H9 (cell line): ENCODE measurements around the gene C11orf24. TPM values are rescaled to one million over a fixed set of nuclear protein-coding genes. Genes with fewer than 3 reads are reported as not detected.

Experiments used
- DNase-seq: peaks from one replicate; pipeline ENCODE4 v3.0.0-alpha.2; 2017
- H2AFZ ChIP-seq: one replicate; pipeline ENCODE4 v1.6.1; 2013; ENCODE audit warnings: mild to moderate bottlenecking, low read length, control low read depth, moderate library complexity
- H2AK5ac ChIP-seq: 2 replicates; pipeline ENCODE4 v1.6.1; 2013; ENCODE audit warnings: low read length, control low read depth, mixed read lengths; ENCODE audit not compliant: insufficient read length
- H2BK120ac ChIP-seq: one replicate; pipeline ENCODE4 v1.6.1; 2013; ENCODE audit warnings: low read depth, mild to moderate bottlenecking, low read length, control low read depth, inconsistent platforms; ENCODE audit not compliant: poor library complexity, severe bottlenecking
- H2BK12ac ChIP-seq: 2 replicates; pipeline ENCODE4 v1.6.1; 2013; ENCODE audit warnings: low read length, control low read depth, mixed read lengths, low read depth; ENCODE audit not compliant: insufficient read length
- H2BK15ac ChIP-seq: 2 replicates; pipeline ENCODE4 v1.6.1; 2013; ENCODE audit warnings: low read depth, low read length, control low read depth
- H2BK20ac ChIP-seq: one replicate; pipeline ENCODE4 v1.6.1; 2013; ENCODE audit warnings: low read depth, mild to moderate bottlenecking, low read length, control low read depth, inconsistent platforms; ENCODE audit not compliant: poor library complexity, severe bottlenecking
- H2BK5ac ChIP-seq: 2 replicates; pipeline ENCODE4 v1.6.1; 2013; ENCODE audit warnings: low read length, control low read depth, mixed read lengths; ENCODE audit not compliant: insufficient read length
- H3K14ac ChIP-seq: 2 replicates; pipeline ENCODE4 v1.6.1; 2013; ENCODE audit warnings: low read length, control low read depth; ENCODE audit not compliant: insufficient read depth
- H3K18ac ChIP-seq: 2 replicates; pipeline ENCODE4 v1.6.1; 2013; ENCODE audit warnings: low read depth, mild to moderate bottlenecking, mixed read lengths, low read length, control low read depth; ENCODE audit not compliant: insufficient read length
- H3K23ac ChIP-seq: 2 replicates; pipeline ENCODE4 v1.6.1; 2013; ENCODE audit warnings: low read length, control low read depth, mixed read lengths, low read depth; ENCODE audit not compliant: insufficient read length
- H3K23me2 ChIP-seq: 2 replicates; pipeline ENCODE4 v1.6.1; 2013; ENCODE audit warnings: low read depth, mild to moderate bottlenecking, mixed read lengths, low read length, control low read depth; ENCODE audit not compliant: insufficient read length, poor library complexity, severe bottlenecking
- H3K27ac ChIP-seq: 2 replicates; pipeline ENCODE4 v1.5.1; 2013; ENCODE audit warnings: low read length, control low read depth, mixed read lengths, low read depth; ENCODE audit not compliant: insufficient read length
- H3K27me3 ChIP-seq: 2 replicates; pipeline ENCODE4 v1.6.1; 2013; ENCODE audit warnings: low read length, control low read depth, inconsistent platforms; ENCODE audit not compliant: insufficient read depth
- H3K4ac ChIP-seq: 2 replicates; pipeline ENCODE4 v1.6.1; 2013; ENCODE audit warnings: low read depth, mild to moderate bottlenecking, control low read depth, inconsistent platforms, low read length, moderate library complexity
- H3K4me1 ChIP-seq: 2 replicates; pipeline ENCODE4 v1.6.1; 2013; ENCODE audit warnings: low read length, control low read depth, inconsistent platforms; ENCODE audit not compliant: insufficient read depth
- H3K4me2 ChIP-seq: 2 replicates; pipeline ENCODE4 v1.6.1; 2013; ENCODE audit warnings: low read length, control low read depth, mixed read lengths; ENCODE audit not compliant: insufficient read length, insufficient read depth
- H3K56ac ChIP-seq: 2 replicates; pipeline ENCODE4 v1.6.1; 2013; ENCODE audit warnings: low read depth, mild to moderate bottlenecking, mixed read lengths, low read length, control low read depth; ENCODE audit not compliant: insufficient read length
- H3K79me1 ChIP-seq: 2 replicates; pipeline ENCODE4 v1.6.1; 2013; ENCODE audit warnings: low read depth, mild to moderate bottlenecking, moderate library complexity, low read length, control low read depth, inconsistent platforms; ENCODE audit not compliant: insufficient read depth, poor library complexity, severe bottlenecking
- H3K79me2 ChIP-seq: 2 replicates; pipeline ENCODE4 v1.6.1; 2013; ENCODE audit warnings: low read length, control low read depth, inconsistent platforms; ENCODE audit not compliant: insufficient read depth
- H3K9ac ChIP-seq: 2 replicates; pipeline ENCODE4 v1.6.1; 2013; ENCODE audit warnings: low read length, control low read depth, mixed read lengths; ENCODE audit not compliant: insufficient read length; ENCODE audit errors: extremely low read depth
- H3K9me3 ChIP-seq: one replicate; pipeline ENCODE4 v1.6.1; 2013; ENCODE audit warnings: low read depth, low read length, inconsistent platforms; ENCODE audit not compliant: control insufficient read depth
- H3T11ph ChIP-seq: one replicate; pipeline ENCODE4 v1.6.1; 2013; ENCODE audit warnings: mild to moderate bottlenecking, low read length, control low read depth, inconsistent platforms
- H4K20me1 ChIP-seq: one replicate; pipeline ENCODE4 v1.6.1; 2013; ENCODE audit not compliant: control insufficient read depth, insufficient read length, insufficient read depth
- H4K5ac ChIP-seq: 2 replicates; pipeline ENCODE4 v1.6.1; 2013; ENCODE audit warnings: low read depth, mild to moderate bottlenecking, mixed read lengths, low read length, control low read depth; ENCODE audit not compliant: insufficient read length
- H4K8ac ChIP-seq: replicated peaks from 2 replicates; pipeline ENCODE4 v1.6.1; 2013; ENCODE audit warnings: low read length, control low read depth, mixed read lengths, low read depth; ENCODE audit not compliant: insufficient read length
- H4K91ac ChIP-seq: 2 replicates; pipeline ENCODE4 v1.6.1; 2013; ENCODE audit warnings: low read depth, mild to moderate bottlenecking, moderate library complexity, mixed read lengths, low read length, control low read depth; ENCODE audit not compliant: insufficient read length
- H3K27ac Mint-ChIP-seq, 3 experiments: 2 replicates in 2 of 3; 3 replicates in 1 of 3; pipeline ENCODE4 v1.8.0; 2020 to 2021; ENCODE audit warnings: mixed read lengths in 3 of 3, mild to moderate bottlenecking in 1 of 3, moderate library complexity in 1 of 3
- H3K27me3 Mint-ChIP-seq: 2 replicates; pipeline ENCODE4 v1.8.0; 2021; ENCODE audit warnings: low read depth, mild to moderate bottlenecking, moderate library complexity, mixed read lengths
- H3K36me3 Mint-ChIP-seq, 3 experiments: 2 replicates in 2 of 3; 3 replicates in 1 of 3; pipeline ENCODE4 v1.8.0; 2020 to 2021; ENCODE audit warnings: low read depth in 3 of 3, mixed read lengths in 3 of 3; ENCODE audit not compliant: insufficient read depth in 1 of 3
- H3K4me1 Mint-ChIP-seq, 2 experiments: 2 replicates each; pipeline ENCODE4 v1.8.0; 2020; ENCODE audit warnings: mixed read lengths in 2 of 2
- H3K4me3 Mint-ChIP-seq, 2 experiments: 2 replicates in 1 of 2; 3 replicates in 1 of 2; pipeline ENCODE4 v1.8.0; 2020 to 2021; ENCODE audit warnings: mild to moderate bottlenecking in 2 of 2, mixed read lengths in 2 of 2, moderate library complexity in 1 of 2
- H3K9me3 Mint-ChIP-seq, 2 experiments: 2 replicates in 1 of 2; 3 replicates in 1 of 2; pipeline ENCODE4 v1.8.0; 2020; ENCODE audit warnings: mild to moderate bottlenecking in 2 of 2, mixed read lengths in 2 of 2, moderate library complexity in 1 of 2
- WGBS: extraction: QIAGEN DNeasy Blood & Tissue Kit; methylation state at CpG from one replicate; pipeline ENCODE4 v1.1.7; 2013; ENCODE audit warnings: missing lambda C conversion rate, low lambda C conversion rate, mixed read lengths; ENCODE audit not compliant: insufficient read length; ENCODE audit errors: extremely low coverage; 5-methylcytosine and 5-hydroxymethylcytosine counted together
- total RNA-seq: library from RNA; stranded (reverse); gene quantifications from 2 replicates; pipeline ENCODE4 v1.2.1, GENCODE V29; 2021
- TF ChIP-seq, protein P1 (sequence below): fragments of 200-600 bp; sonication (generic); conservative IDR thresholded peaks from 3 replicates; pipeline ENCODE4 v1.8.0; 2021; ENCODE audit warnings: antibody characterized with exemption, mild to moderate bottlenecking

The C11orf24 gene
- total RNA-seq, 1 experiment from 2014 or later, result 46.8 TPM

DNA sequence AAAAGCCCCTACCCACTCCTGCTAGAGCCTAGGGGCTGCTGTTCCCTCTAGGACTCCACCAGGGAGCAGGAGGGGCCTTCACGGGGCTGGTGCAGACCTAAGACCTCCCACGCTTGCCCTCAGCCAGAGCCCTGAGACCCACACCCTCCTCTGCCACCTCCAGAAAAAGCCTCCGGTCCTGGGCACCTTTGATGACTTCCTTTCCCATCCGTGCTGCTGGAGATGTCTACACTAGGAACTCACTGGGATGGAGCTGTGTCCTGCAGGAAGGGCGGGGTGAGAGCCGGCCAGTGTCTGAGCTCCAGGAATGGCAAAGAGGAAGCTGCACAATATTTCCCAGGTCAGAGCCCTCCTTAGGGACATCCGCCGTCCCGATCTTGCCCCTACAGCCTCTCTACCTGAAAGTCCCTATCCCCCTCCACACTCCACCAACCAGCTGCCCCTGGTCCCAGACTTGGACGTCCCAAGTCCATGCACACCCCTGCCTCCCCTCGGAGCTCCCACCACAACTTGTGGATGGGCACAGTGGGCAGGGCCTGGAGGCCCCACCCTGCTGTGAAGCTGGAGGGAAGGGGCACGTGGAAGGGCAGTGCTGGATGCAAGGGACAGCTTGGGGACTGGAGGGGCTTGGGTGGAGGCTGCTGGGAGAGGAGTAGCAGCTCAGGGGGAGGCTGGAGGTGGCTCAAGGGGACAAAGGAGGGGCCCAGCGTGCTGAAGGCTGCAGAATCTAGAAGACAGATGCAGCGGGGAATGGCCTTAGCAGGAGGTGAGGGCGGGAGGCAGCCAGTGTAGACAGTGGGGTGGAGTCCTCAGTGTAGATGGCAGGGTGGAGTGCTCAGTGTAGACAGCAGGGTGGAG is 27.1 kb upstream of the C11orf24 start:
- H2BK15ac ChIP-seq, result no peak overlapping the region
- no CpG with 5 or more reads among the region's 15 CpGs for WGBS
- H3K56ac ChIP-seq, result no peak overlapping the region
- peaks cover 0 to 2% of the 10 kb centered on the region in 2 experiments; a peak in 1 of 4 replicates for H3K4me1 Mint-ChIP-seq
- no peaks in the 10 kb centered on the region for H3K27me3 ChIP-seq
- H3K9me3 Mint-ChIP-seq, result peaks cover 9% of the 10 kb centered on the region in 2 experiments
- no peak overlapping the region for H3K18ac ChIP-seq
- no peaks in the 10 kb centered on the region for H3K23me2 ChIP-seq
- no peaks in the 10 kb centered on the region for H3K79me1 ChIP-seq
- H4K5ac ChIP-seq, result no peak overlapping the region
- peaks cover 4 to 8% (median 7%) of the 10 kb centered on the region in 3 experiments; a peak in 5 of 7 replicates for H3K36me3 Mint-ChIP-seq
- no peaks in the 10 kb centered on the region; the same call in 1 of the 2 replicates for H3K4me1 ChIP-seq
- no peak overlapping the region for H3T11ph ChIP-seq
- no peak overlapping the region for H2BK12ac ChIP-seq
- peaks cover 5% of the 10 kb centered on the region for H3K9me3 ChIP-seq
- no peak overlapping the region for H2AFZ ChIP-seq
- no peak for DNase-seq
- H2BK120ac ChIP-seq, result no peak overlapping the region
- TF ChIP-seq, protein P1, sequence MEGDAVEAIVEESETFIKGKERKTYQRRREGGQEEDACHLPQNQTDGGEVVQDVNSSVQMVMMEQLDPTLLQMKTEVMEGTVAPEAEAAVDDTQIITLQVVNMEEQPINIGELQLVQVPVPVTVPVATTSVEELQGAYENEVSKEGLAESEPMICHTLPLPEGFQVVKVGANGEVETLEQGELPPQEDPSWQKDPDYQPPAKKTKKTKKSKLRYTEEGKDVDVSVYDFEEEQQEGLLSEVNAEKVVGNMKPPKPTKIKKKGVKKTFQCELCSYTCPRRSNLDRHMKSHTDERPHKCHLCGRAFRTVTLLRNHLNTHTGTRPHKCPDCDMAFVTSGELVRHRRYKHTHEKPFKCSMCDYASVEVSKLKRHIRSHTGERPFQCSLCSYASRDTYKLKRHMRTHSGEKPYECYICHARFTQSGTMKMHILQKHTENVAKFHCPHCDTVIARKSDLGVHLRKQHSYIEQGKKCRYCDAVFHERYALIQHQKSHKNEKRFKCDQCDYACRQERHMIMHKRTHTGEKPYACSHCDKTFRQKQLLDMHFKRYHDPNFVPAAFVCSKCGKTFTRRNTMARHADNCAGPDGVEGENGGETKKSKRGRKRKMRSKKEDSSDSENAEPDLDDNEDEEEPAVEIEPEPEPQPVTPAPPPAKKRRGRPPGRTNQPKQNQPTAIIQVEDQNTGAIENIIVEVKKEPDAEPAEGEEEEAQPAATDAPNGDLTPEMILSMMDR, result no peak
- no peak overlapping the region for H2BK20ac ChIP-seq
- no peaks in the 10 kb centered on the region for H3K79me2 ChIP-seq
- no peak overlapping the region for H3K4me2 ChIP-seq
- H4K20me1 ChIP-seq, result no peaks in the 10 kb centered on the region
- H3K4me3 Mint-ChIP-seq, result no peak overlapping the region
- no peak overlapping the region for H2AK5ac ChIP-seq
- H3K23ac ChIP-seq, result no peak overlapping the region
- H3K9ac ChIP-seq, result no peak overlapping the region
- H3K27ac ChIP-seq, result no peak overlapping the region
- H3K27me3 Mint-ChIP-seq, result peaks cover 3% of the 10 kb centered on the region
- H3K14ac ChIP-seq, result no peak overlapping the region
- H3K4ac ChIP-seq, result no peak overlapping the region; the same call in 1 of the 2 replicates
- H2BK5ac ChIP-seq, result no peak overlapping the region
- no peak overlapping the region for H4K91ac ChIP-seq
- H3K27ac Mint-ChIP-seq, result no peak overlapping the region
- H4K8ac ChIP-seq, result no peak overlapping the region
